H1 (cell line): ENCODE data around the gene CAPN14.

Source experiments
- CEBPB ChIP-seq: IDR thresholded peaks from 2 replicates; pipeline ENCODE4 v1.6.1; 2012; ENCODE audit warnings: low read depth, low read length
- CTCF ChIP-seq, 3 experiments: IDR thresholded peaks; 1 replicate in 2 of 3; 2 replicates in 1 of 3; pipeline versions ENCODE4 v1.5.1 to v1.6.1; 2011; ENCODE audit warnings: low read length in 3 of 3, mild to moderate bottlenecking in 3 of 3, inconsistent platforms in 2 of 3, low read depth in 1 of 3, moderate library complexity in 1 of 3; ENCODE audit not compliant: insufficient read depth in 1 of 3; ENCODE audit errors: control extremely low read depth in 1 of 3
- HDAC6 ChIP-seq: IDR thresholded peaks from one replicate; pipeline ENCODE4 v1.7.1; 2012; ENCODE audit warnings: low read depth, mild to moderate bottlenecking, inconsistent platforms, low read length, moderate library complexity
- RNF2 ChIP-seq: fragments of 200-900, 300-1000 bp; sonication (generic); IDR thresholded peaks from 2 replicates; pipeline ENCODE4 v1.7.1; 2016; ENCODE audit warnings: borderline replicate concordance, low read depth, mild to moderate bottlenecking, antibody characterized with exemption, low read length; ENCODE audit not compliant: poor library complexity, severe bottlenecking; ENCODE audit errors: missing control alignments
- TAF1 ChIP-seq: IDR thresholded peaks from 2 replicates; pipeline ENCODE4 v1.6.1; 2011; ENCODE audit warnings: mild to moderate bottlenecking, low read depth, low read length

DNA sequence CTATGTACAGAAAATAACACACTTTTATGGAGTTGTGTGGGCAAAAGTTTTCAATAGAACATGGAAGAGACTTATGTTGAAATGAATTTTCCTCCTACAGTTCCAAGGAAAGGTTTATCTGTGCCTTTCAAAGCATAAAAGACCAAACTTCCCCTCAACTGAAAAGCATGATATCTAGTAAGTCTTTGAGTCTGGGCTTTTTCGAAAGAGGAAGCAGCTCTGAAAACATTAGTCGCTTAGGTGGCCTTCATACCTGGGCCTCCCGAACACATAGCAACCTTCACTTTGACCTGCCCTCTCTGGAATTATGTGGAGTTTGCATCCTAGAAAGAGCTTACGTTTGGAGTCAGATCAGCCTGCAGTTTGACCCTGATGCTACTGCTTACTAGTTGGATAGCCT, 4.8 kb upstream of the CAPN14 start:
- no peak for TF ChIP-seq TAF1
- no peak for TF ChIP-seq CEBPB
- TF ChIP-seq CTCF (IDR thresholded peaks at IDR 0.05; ENCODE audit: control extremely low read depth in 1 of 3, insufficient read depth in 1 of 3, low read depth in 1 of 3, low read length in 3 of 3): no peak
- no peak for TF ChIP-seq RNF2
- no peak for TF ChIP-seq HDAC6
